Transverse colon (tissue), 4 donors: Measurements from ENCODE around the gene ABCA4.

Experiments
- POLR2A ChIP-seq: fragments of 450-650 bp; IDR thresholded peaks from one replicate; pipeline ENCODE4 v1.6.1; 2016; ENCODE audit warnings: antibody characterized with exemption, mild to moderate bottlenecking, moderate library complexity
- POLR2AphosphoS5 ChIP-seq, 3 donors: sonication (generic); formaldehyde crosslinking; IDR thresholded peaks; one replicate each; pipeline ENCODE4 v1.6.1; 2016; ENCODE audit warnings: antibody characterized with exemption in 3 of 3
- TF ChIP-seq, protein P1 (sequence below), 5 experiments: fragments of 200-600 bp in 3 of 5; fragments of 450-650 bp in 2 of 5; sonication (generic) in 3 of 5; IDR thresholded peaks; 1 replicate in 2 of 5; 2 replicates in 3 of 5; pipeline ENCODE4 v1.5.1; 2016 to 2017; ENCODE audit warnings: antibody characterized with exemption in 5 of 5, inconsistent platforms in 3 of 5, mild to moderate bottlenecking in 2 of 5, moderate library complexity in 1 of 5

DNA sequence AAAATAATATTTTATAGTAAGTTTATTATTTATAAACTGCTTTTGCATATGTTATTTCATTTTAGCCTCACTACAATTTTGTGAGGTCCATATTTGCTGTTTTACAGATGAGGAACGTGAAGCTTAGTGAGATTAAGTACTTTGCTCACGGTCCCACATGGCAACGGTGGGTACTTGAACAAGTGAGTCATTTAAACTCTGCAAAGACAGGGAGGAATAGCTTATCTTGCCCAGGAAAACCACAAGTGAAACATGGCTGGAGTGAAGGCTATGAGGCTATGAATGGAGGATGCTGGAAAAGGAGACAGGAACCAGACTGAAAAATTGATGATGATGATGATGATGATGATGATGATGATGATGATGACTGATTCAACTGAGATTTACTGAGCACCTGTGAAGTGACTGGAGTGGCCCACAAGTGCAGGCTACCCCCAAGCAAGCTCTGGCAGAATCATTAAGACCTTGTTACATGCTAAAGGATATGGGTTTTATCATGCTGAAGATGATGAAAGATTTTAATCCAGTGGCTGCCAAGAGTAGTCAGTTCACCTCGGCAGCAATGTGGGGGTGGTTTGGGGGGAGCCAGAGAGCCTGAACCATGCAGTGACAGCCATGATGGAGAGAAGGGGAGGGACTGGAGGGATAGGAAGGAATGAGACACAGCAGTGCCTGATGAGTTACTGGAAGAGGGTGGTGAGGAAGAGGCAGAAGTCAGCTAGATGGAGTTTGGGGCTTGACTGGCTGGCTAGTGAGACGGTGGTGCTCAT, 1.4 kb upstream of the ABCA4 start:
- TF ChIP-seq, protein P1, sequence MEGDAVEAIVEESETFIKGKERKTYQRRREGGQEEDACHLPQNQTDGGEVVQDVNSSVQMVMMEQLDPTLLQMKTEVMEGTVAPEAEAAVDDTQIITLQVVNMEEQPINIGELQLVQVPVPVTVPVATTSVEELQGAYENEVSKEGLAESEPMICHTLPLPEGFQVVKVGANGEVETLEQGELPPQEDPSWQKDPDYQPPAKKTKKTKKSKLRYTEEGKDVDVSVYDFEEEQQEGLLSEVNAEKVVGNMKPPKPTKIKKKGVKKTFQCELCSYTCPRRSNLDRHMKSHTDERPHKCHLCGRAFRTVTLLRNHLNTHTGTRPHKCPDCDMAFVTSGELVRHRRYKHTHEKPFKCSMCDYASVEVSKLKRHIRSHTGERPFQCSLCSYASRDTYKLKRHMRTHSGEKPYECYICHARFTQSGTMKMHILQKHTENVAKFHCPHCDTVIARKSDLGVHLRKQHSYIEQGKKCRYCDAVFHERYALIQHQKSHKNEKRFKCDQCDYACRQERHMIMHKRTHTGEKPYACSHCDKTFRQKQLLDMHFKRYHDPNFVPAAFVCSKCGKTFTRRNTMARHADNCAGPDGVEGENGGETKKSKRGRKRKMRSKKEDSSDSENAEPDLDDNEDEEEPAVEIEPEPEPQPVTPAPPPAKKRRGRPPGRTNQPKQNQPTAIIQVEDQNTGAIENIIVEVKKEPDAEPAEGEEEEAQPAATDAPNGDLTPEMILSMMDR (IDR thresholded peaks at IDR 0.05): no peak
- no peak for TF ChIP-seq POLR2AphosphoS5 (IDR thresholded peaks at IDR 0.05)
- TF ChIP-seq POLR2A: no peak
